B cell (primary cell): ENCODE measurements around the gene H3-3A. TPM values are rescaled to one million over a fixed set of nuclear protein-coding genes. Genes with fewer than 3 reads are reported as not detected.

Experiments
- ATAC-seq: fragments of 200-7000 bp; cut with Tn5 transposase; one replicate; pipeline ENCODE4 v1.10.0; 2021; ENCODE audit warnings: low read depth, mild to moderate bottlenecking, moderate number of reproducible peaks, moderate library complexity
- CTCF ChIA-PET: fragments of 350-600 bp; sonication (Branson Sonifier 250); formaldehyde crosslinking; loops from one replicate; lab custom pipeline; 2021; ENCODE audit warnings: antibody characterized with exemption, inconsistent platforms; lab: Charles Lee
- POLR2A ChIA-PET: fragments of 350-600 bp; sonication (Branson Sonifier 250); formaldehyde crosslinking; loops from one replicate; lab custom pipeline; 2021; ENCODE audit warnings: antibody characterized with exemption; lab: Charles Lee
- DNase-seq: peaks from one replicate; pipeline ENCODE4 v3.0.0; 2013
- H2AFZ ChIP-seq: 2 replicates; pipeline ENCODE4 v1.6.1; 2012; ENCODE audit warnings: mild to moderate bottlenecking, low read depth, low read length; ENCODE audit not compliant: insufficient read depth, poor library complexity, severe bottlenecking
- H3K27ac ChIP-seq, 2 donors: 1 replicate in 1 of 2; 2 replicates in 1 of 2; pipeline ENCODE4 v1.5.1; 2012 to 2013; ENCODE audit warnings: low read length in 2 of 2, mild to moderate bottlenecking in 2 of 2, moderate library complexity in 1 of 2
- H3K27me3 ChIP-seq, 4 experiments: fragments of 200-600 bp in 1 of 4; sonication (generic) in 1 of 4; replicated peaks in 1 of 4; 1 replicate in 2 of 4; 2 replicates in 2 of 4; pipeline versions ENCODE4 v1.6.1 to v1.7.0; 2013 to 2016; ENCODE audit warnings: low read length in 3 of 4, mild to moderate bottlenecking in 2 of 4, mixed read lengths in 1 of 4, moderate library complexity in 1 of 4; ENCODE audit not compliant: insufficient read depth in 4 of 4, control insufficient read depth in 3 of 4; ENCODE audit errors: control extremely low read depth in 1 of 4
- H3K36me3 ChIP-seq, 2 experiments: replicated peaks in 1 of 2; 1 replicate in 1 of 2; 2 replicates in 1 of 2; pipeline versions ENCODE4 v1.6.1 to v1.7.1; 2013; ENCODE audit warnings: low read length in 1 of 2; ENCODE audit not compliant: insufficient read depth in 2 of 2, control insufficient read depth in 1 of 2; ENCODE audit errors: control extremely low read depth in 1 of 2, extremely low read depth in 1 of 2
- H3K4me1 ChIP-seq, 2 donors: fragments of 200-600 bp in 1 of 2; sonication (generic) in 1 of 2; 1 replicate in 1 of 2; 2 replicates in 1 of 2; pipeline versions ENCODE4 v1.5.1 to v1.6.1; 2013 to 2017; ENCODE audit warnings: low read length in 2 of 2; ENCODE audit not compliant: control insufficient read depth in 2 of 2, insufficient read depth in 2 of 2
- H3K4me2 ChIP-seq: replicated peaks from 2 replicates; pipeline ENCODE3; 2012; ENCODE audit warnings: mild to moderate bottlenecking, low read depth, low read length; ENCODE audit not compliant: poor library complexity, severe bottlenecking
- H3K4me3 ChIP-seq, 5 experiments: fragments of 200-600 bp in 1 of 5; sonication (generic) in 1 of 5; 1 replicate in 3 of 5; 2 replicates in 2 of 5; pipeline versions ENCODE4 v1.5.1 to v1.7.0; 2011 to 2016; ENCODE audit warnings: low read length in 4 of 5, mild to moderate bottlenecking in 4 of 5, low read depth in 2 of 5, control low read depth in 1 of 5, moderate library complexity in 1 of 5; ENCODE audit not compliant: insufficient read depth in 1 of 5; ENCODE audit errors: control extremely low read depth in 1 of 5, extremely low read depth in 1 of 5
- H3K79me2 ChIP-seq: fragments of 200-600 bp; sonication (generic); one replicate; pipeline ENCODE4 v1.6.0; 2016; ENCODE audit warnings: low read length; ENCODE audit not compliant: control insufficient read depth, insufficient read depth
- H3K9ac ChIP-seq: fragments of 200-600 bp; sonication (generic); 2 replicates; pipeline ENCODE4 v1.6.1; 2017; ENCODE audit warnings: mild to moderate bottlenecking, low read length, moderate library complexity
- H3K9me3 ChIP-seq, 3 donors: one replicate each; pipeline versions ENCODE4 v1.6.1 to v1.7.1; 2013; ENCODE audit warnings: low read length in 2 of 3; ENCODE audit not compliant: control insufficient read depth in 2 of 3, insufficient read depth in 1 of 3; ENCODE audit errors: control extremely low read depth in 1 of 3
- H4K20me1 ChIP-seq: 2 replicates; pipeline ENCODE4 v1.6.0; 2012; ENCODE audit warnings: mild to moderate bottlenecking, low read length; ENCODE audit not compliant: insufficient read depth, control insufficient read depth, poor library complexity, severe bottlenecking
- H3K27ac Mint-ChIP-seq: one replicate; pipeline ENCODE4 v1.8.0; 2021; ENCODE audit warnings: mixed read lengths
- H3K27me3 Mint-ChIP-seq: one replicate; pipeline ENCODE4 v1.8.0; 2021; ENCODE audit warnings: mixed read lengths
- H3K4me1 Mint-ChIP-seq: one replicate; pipeline ENCODE4 v1.8.0; 2021; ENCODE audit warnings: mixed read lengths
- H3K4me3 Mint-ChIP-seq: one replicate; pipeline ENCODE4 v1.8.0; 2021; ENCODE audit warnings: mixed read lengths
- H3K9me3 Mint-ChIP-seq: one replicate; pipeline ENCODE4 v1.8.0; 2022; ENCODE audit warnings: mixed read lengths; ENCODE audit not compliant: insufficient read depth
- EZH2 ChIP-seq: IDR thresholded peaks from 2 replicates; pipeline ENCODE4 v1.6.1; 2012; ENCODE audit warnings: borderline replicate concordance, low read depth, mild to moderate bottlenecking, moderate library complexity, low read length; ENCODE audit not compliant: insufficient read depth, poor library complexity, severe bottlenecking
- WGBS: methylation state at CpG from one replicate; pipeline ENCODE4 v1.1.5; 2013; ENCODE audit warnings: missing lambda C conversion rate; ENCODE audit not compliant: insufficient coverage; 5-methylcytosine and 5-hydroxymethylcytosine counted together
- intact Hi-C: fragments of 100-400 bp; cut with micrococcal nuclease; formaldehyde crosslinking; loops from one replicate; pipeline ENCODE4 v1.10.0; 2022
- polyA minus RNA-seq: library from RNA; depleted of rRNA, polyadenylated mRNA; stranded (reverse); fragments of >200 nt; gene quantifications from 2 replicates; pipeline ENCODE4 v1.2.3, GENCODE V29; 2012
- polyA plus RNA-seq: library from polyadenylated mRNA; depleted of rRNA; stranded (reverse); fragments of >200 nt; gene quantifications from 2 replicates; pipeline ENCODE4 v1.2.3, GENCODE V29; 2012
- total RNA-seq, 2 donors: library from RNA; stranded (reverse); fragments of 120-200 nt in 1 of 2; gene quantifications; 1 replicate in 1 of 2; 2 replicates in 1 of 2; pipeline versions ENCODE4 v1.2.3 to v1.2.4, GENCODE V29; 2013 to 2022
- TF ChIP-seq, protein P1 (sequence below): fragments of 200-600 bp; IDR thresholded peaks from one replicate; pipeline ENCODE4 v1.8.0; 2022; ENCODE audit warnings: antibody characterized with exemption, mild to moderate bottlenecking

Gene H3-3A
- total RNA-seq, result 519 and 561 TPM in 2 replicates
- 367 TPM for total RNA-seq (2013)
- polyA plus RNA-seq, result 306 and 349 TPM in 2 replicates
- 99.6 and 206 TPM in 2 replicates for polyA minus RNA-seq

DNA sequence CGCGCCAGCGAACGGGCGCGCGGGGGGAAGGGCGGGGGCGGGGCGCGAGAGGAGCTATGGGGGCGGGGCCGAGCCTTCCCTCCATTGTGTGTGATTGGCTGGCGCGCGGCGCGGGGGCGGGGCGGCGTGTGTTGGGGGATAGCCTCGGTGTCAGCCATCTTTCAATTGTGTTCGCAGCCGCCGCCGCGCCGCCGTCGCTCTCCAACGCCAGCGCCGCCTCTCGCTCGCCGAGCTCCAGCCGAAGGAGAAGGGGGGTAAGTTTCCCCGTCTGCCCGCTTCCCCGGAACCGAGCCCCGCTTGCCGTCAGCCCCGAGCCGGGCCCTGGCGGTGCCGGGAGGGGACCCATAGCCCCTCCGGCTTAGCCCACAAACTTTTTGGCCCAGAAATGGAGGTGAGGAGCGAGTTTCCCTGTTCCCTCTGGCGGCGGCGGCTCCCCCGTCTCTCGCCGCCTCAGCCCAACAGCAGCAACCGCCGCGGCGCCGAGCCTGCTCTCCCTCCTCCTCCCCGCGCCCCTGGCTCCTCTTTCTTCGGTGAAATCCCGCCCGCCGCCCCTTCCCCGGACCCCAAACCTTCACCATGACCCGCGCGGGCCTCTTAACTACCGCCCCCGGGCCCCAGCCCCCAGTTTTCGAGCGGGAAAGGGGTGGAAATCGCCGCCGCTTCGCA lies at the start of gene H3-3A:
H3-3A (plus strand) TSS at position 159 of the 666 bp plus-strand sequence. CDS start 1,636 bp downstream, outside the sequence.
- Histone ChIP-seq H3K27me3 (no peaks in the 10 kb centered on the region), H3K4me2 (peak within 1 kb of the TSS; percentile 82), H2AFZ (peak within 1 kb of the TSS; percentile 92), H3K9ac (peak within 1 kb of the TSS; percentile 87), H3K9me3 (no peaks in the 10 kb centered on the region), H3K27ac (peak within 1 kb of the TSS; percentile 93 to 96), H3K4me3 (peak within 1 kb of the TSS; percentile 86 to 100 (median 96)), H4K20me1 (peaks cover 44% of the 10 kb centered on the region), H3K79me2 (peaks cover 89% of the 10 kb centered on the region), H3K36me3 (peaks cover 2 to 37% of the 10 kb centered on the region in 2 experiments), H3K4me1 (peaks cover 33 to 34% of the 10 kb centered on the region in 2 donors)
- Mint-ChIP-seq H3K4me1 (peaks cover 46% of the 10 kb centered on the region), H3K27ac (peak within 1 kb of the TSS; percentile 99), H3K9me3 (no peaks in the 10 kb centered on the region), H3K27me3 (no peaks in the 10 kb centered on the region), H3K4me3 (peak within 1 kb of the TSS; percentile 100)
- no peak for TF ChIP-seq EZH2
- TF ChIP-seq, protein P1, sequence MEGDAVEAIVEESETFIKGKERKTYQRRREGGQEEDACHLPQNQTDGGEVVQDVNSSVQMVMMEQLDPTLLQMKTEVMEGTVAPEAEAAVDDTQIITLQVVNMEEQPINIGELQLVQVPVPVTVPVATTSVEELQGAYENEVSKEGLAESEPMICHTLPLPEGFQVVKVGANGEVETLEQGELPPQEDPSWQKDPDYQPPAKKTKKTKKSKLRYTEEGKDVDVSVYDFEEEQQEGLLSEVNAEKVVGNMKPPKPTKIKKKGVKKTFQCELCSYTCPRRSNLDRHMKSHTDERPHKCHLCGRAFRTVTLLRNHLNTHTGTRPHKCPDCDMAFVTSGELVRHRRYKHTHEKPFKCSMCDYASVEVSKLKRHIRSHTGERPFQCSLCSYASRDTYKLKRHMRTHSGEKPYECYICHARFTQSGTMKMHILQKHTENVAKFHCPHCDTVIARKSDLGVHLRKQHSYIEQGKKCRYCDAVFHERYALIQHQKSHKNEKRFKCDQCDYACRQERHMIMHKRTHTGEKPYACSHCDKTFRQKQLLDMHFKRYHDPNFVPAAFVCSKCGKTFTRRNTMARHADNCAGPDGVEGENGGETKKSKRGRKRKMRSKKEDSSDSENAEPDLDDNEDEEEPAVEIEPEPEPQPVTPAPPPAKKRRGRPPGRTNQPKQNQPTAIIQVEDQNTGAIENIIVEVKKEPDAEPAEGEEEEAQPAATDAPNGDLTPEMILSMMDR, result no peak
- ATAC-seq (peak; percentile 81), DNase-seq (peak; percentile 98)
- POLR2A ChIA-PET, result interaction anchor here (0.5 to 3.1 kb wide), 30 partner anchors 21 to 644 kb away, joined by 3 to 195 read pairs (median 4); partner anchors contain the start of genes LIN9, PYCR2 and SDE2
- intact Hi-C loops, result loop anchor here (1.0 to 10.0 kb wide), 7 partner anchors 33 to 634 kb away; partner anchors contain the start of genes ACBD3, LBR, PARP1 and SDE2
- CTCF ChIA-PET, result interaction anchor here (0.7 to 3.2 kb wide), 14 partner anchors 9 to 588 kb away, joined by 3 to 26 read pairs (median 7); partner anchors contain the start of gene SDE2
- 0% methylated on average over 62 of the region's 78 CpGs for WGBS

DNA sequence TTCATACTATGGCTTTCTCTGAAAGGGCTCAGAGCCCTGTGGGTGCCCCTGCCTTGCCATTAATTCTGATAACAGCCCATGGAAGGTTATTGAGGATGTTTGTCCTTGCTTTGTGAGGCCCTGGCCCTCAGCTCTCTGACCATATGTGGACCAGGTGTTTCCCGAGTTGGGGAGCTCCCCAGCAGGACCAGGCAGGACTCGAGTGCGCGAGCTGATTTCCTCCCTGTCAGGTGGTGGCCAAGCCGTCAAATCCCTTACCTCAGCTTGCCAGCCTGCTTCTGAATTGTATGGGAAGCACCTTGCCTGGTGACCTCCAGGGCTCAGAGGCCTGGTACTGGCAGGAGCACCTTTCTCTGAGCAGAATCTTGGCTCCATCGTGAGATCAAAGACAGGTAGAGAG lies 45.4 kb upstream of the H3-3A start:
- no peaks in the 10 kb centered on the region for H3K79me2 ChIP-seq
- H3K9me3 ChIP-seq, result no peaks in the 10 kb centered on the region
- H3K4me2 ChIP-seq, result no peak overlapping the region
- H4K20me1 ChIP-seq, result no peaks in the 10 kb centered on the region
- H2AFZ ChIP-seq, result peak overlapping the region; percentile 25
- DNase-seq (no peak), ATAC-seq (no peak)
- no peak overlapping the region for H3K9ac ChIP-seq
- WGBS, result 29% methylated on average over 4 of the region's 6 CpGs
- H3K4me1 ChIP-seq, result no peaks in the 10 kb centered on the region
- no peak overlapping the region for H3K4me3 ChIP-seq
- no peak for TF ChIP-seq EZH2
- TF ChIP-seq, protein P1, result no peak
- CTCF ChIA-PET, result interaction anchor here (1.1 to 1.3 kb wide), 2 partner anchors 12 to 48 kb away, joined by 3 read pairs; no protein-coding TSS in a partner anchor
- Mint-ChIP-seq H3K27ac (no peak overlapping the region), H3K4me1 (peaks cover 4% of the 10 kb centered on the region), H3K9me3 (no peaks in the 10 kb centered on the region), H3K4me3 (no peak overlapping the region), H3K27me3 (no peaks in the 10 kb centered on the region)
- no peaks in the 10 kb centered on the region for H3K36me3 ChIP-seq
- H3K27ac ChIP-seq, result no peak overlapping the region
- intact Hi-C loops, result no loop called here
- POLR2A ChIA-PET, result no interaction called here
- H3K27me3 ChIP-seq, result no peaks in the 10 kb centered on the region
